Measurements from ENCODE around the gene PXDN.
"Not testable (repeated sequence)": the region's sequence is repeated elsewhere in the genome, so short reads cannot be mapped to it uniquely, and the experiment has no call there.

PXDN gene

DNA sequence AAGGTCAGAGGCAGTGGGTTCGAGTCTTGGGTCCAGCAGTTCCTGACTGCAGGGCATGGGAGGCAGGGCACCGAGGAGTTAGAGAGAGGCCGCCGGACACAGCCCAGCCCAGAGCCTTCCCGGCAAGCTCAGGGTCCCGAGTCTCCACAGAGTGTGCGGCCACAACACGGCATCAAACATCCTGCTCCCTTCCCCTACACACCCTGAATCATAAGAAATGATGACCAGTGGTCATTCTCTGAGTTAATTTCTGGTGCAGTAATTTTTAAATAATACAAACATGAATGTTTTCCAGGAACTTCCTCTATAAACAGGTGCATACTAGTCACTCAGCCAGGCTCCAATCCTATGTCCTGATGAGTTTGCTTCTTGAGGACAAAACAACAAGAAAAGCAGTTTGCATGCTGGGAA is 118.0 kb downstream of the PXDN start:
- no peak for DNase-seq

- no peak for DNase-seq
These were observed 118.9 kb downstream of the PXDN start for GRCh38 chr2:1625281-1626001.

DNA sequence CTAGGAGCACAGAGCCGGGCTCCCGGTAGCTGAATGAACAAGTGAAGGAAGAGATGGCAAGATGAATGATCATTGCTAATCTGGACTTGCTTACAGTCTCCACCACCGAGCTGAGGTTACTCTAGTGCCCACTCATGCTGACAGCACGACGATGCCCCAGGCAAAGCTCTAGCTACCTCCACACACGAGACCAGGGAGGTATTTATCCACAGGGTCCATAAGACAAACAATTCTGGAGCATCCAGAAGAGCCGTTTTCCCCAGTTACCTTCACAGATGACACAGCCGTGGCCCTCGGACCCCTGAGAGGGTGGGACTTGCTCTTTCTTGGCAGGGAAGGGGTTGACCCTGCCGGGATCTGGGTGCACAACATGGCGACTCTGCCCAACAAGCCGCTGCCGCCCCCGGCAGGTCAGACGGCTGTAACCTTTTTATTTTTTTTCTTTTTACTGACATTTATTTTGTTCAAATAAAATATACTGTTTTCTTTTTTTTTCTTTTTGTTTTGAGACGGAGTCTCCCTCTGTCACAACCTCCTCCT is 120.3 kb downstream of the PXDN start:
- no peak for DNase-seq

DNA sequence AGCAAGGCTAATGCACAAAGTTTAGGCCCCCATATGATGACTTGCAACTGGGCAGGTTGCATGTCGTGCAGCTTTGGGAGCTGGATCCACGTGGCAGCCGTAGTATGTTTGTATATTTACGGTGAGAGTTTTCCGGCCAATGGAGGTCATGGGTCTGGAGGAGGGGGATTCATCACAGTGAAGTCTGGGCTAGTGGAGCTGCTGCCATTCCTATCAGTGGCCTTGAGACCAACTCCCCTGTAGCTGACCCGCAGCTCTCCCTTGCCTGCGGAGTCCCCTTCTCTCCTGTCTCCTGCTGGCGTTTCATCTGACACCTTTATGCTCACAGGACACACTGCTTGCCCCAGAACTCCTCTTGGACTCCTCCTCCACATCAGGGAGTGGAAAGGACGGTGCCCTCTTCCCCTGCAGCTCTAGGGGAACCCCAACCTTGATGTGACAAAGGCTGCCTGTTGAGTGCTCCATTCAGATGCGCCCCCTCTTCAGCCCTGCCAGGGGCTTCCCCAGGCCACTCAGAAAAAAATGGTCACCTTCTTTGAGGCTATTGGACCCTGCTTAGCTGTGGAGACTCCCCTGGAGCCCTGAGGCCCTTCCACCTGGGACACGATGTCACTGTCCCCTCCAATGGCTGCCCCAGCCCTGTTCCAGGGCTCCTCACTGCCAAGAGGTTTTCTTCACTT is 121.7 kb downstream of the PXDN start:
- no peak for DNase-seq

- DNase-seq: not testable (repeated sequence)
These were observed 122.3 kb downstream of the PXDN start for GRCh38 chr2:1621976-1622375.

DNA sequence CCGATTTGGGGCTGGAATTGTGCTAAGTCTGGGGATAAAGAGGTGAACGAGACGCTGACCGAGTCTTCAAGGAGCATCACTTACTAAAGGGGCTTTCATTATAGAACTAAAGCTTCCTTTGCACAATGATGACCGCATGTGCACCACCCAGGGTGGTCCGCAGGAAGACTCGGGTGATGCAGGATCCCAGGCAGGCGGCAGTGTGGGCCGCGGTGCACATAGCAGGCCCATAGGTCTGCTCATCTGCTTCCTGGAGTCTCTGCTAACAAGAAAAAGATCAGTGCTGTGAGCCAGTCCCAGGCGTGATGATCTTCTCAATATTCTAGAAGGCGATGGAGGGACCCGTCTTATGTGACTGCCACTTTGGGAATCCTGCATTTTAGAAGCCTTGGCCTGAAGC is 122.8 kb downstream of the PXDN start:
- no peak for DNase-seq

- DNase-seq: no peak
These were observed 123.3 kb downstream of the PXDN start for GRCh38 chr2:1621041-1621440.

DNA sequence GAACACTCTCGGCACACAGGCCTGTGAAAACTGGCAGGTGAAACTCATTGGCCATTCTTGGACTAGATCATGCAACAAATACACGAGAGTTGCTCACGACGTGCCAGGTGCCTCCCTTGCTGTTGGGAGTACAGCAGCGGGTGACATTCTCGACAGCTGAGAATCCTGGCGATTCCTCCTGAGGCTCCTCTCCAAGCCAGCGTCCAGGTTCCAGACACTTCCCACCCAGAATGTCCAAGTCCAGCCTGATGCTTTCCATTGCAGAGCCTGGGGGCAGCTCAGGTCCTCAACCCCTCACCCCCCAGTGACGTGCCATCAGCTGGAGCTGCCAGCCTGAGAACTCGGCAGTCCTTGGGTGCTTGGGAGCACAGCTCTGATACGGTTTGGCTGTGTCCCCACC is 124.2 kb downstream of the PXDN start:
- DNase-seq: no peak

GRCh38 chr2:1619556-1619955 is 124.8 kb downstream of the PXDN start:
- DNase-seq: no peak

- no peak for DNase-seq
These were observed 125.3 kb downstream of the PXDN start for GRCh38 chr2:1618974-1619373.

DNA sequence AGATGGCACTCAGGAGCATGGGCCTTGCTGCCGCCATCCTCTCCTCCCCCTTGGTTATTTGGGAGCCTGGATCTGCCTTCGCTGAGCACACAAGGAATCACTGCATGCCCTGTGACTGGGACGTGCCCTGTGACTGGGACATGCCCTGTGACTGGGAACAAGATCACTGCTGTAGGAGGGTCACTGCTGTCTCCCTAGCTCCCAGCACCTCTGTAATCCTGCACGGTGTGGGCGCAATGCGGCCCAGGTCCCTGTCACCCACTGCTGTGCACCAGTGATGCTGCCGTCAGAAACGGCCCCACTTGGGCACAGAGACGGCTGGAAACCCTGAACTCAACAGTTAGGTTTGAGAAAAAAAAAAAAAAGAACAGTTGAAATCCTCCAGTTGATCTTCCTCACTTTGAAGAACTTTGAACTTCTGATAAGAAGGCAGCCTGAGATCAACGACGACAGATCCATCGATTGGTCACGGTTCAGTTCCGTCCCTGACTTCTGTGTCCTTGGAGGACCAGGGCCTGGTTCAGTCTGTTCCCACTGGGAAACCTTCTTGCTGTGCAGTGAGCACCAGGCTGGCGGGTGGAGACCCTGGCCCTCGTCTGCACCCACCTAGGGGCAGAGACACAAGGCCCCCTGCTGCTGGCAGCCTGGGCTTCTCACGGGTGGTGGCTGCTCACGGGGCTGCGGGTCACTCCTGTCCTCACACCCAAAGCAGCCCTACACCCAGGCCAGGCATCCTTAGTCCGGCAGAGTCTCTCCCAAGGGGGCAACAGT is 125.9 kb downstream of the PXDN start:
- DNase-seq: no peak

DNA sequence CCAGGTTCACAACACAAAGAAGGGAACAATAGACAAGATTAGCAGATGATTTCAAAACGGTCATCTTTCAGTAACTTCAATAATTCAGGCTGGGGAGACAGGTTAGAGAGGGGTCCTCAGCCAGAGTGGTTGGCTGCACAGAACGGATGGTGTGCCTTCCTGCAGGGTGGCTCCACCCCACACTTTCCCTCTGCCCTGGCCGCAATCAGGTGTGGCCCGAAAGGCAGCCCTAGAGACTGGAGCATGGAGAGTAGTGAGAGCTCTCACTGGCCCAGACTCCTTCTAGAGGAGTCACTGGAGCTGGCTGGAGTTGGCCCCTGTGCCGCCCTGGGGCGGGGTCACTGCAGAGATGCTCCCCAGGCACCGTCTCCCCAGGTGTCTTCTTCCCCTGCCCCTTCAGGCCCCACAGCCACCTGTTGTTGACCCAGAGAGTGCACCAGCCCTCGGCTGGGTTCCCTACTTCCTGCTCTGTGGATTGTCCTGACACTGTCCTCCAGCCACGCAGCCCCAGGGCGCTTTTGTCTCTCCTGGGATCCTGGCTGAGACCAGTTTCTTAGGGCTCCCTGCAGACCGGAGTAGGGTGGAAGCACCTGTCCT is 126.8 kb downstream of the PXDN start:
- DNase-seq: no peak

- no peak for DNase-seq
These were observed 129.8 kb downstream of the PXDN start for GRCh38 chr2:1614564-1614963.

- DNase-seq: no peak
These were observed 130.5 kb downstream of the PXDN start for GRCh38 chr2:1613731-1614354.

DNA sequence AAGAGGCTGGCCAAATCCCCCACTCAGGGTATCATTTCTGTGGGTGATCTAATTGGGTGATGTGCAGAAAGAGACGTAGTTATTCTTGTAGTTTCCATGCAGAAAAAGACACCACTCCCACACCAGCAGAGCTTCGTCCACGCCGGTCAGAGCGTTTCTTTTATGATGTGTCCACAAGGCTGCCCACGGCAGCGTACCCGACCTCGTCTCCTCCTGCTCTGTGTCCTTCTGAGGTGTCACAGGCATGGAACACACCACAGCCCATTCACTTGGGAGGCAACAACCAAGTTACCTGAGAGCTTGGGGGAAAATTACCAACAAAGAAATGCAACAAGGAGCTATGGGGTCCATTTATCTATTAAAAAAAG is 131.3 kb downstream of the PXDN start:
- no peak for DNase-seq

DNA sequence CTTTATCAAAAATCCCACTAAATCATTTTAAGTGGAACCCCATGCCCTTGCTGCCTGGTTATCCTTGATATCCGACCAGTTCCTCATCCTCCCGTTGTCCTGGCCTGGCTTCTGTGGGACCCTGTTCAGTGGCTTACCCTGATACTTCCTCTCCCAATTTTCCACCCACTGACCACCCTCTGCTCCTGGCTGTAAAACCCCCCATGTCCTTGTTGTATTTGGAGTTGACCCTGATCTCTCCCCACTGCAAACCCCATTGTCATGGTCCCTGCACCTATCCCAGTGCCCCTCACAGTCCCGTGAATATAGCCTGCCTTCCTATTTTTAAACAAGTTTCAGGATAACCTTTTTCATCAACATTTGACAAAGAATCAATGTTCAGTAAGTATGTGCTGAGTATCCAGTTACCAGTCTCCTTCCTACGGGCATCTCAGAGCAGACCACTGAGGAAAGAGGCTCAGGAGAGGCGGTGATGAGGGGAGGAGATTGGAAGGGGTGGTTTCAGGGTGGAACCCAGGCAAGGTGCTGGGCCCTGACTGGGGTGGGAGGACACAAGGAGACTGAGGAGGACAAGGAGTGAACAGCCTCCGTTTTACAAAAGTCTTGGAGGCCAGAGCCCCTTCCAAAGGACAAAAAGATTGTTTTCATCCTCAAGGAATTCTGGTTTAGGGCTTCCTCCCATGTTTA is 131.8 kb downstream of the PXDN start:
- DNase-seq: no peak

DNA sequence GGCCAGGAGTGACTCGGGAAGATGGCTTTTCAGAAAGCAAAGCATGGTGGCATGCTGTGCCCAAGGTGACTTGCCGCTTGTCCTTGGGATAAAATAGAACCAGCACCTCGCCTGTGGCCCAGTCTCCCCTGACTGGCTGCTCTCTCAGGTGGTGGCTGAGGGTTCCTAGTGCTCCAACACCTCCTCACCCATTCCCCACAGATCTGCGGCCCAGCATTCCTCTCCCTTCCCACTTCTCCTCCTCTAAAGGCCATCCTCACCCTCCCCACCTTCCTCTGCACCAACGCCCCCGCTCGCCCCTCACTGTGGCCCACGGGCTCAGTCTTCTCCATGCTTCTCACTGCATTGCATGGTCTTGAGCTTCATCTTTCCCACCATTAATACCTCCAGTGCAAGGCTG is 132.4 kb downstream of the PXDN start:
- no peak for DNase-seq

- no peak for DNase-seq
These were observed 134.2 kb downstream of the PXDN start for GRCh38 chr2:1610096-1610485.

GRCh38 chr2:1609485-1610095 is 134.7 kb downstream of the PXDN start:
- DNase-seq: no peak

GRCh38 chr2:1609040-1609439 is 135.3 kb downstream of the PXDN start:
- DNase-seq: no peak

DNA sequence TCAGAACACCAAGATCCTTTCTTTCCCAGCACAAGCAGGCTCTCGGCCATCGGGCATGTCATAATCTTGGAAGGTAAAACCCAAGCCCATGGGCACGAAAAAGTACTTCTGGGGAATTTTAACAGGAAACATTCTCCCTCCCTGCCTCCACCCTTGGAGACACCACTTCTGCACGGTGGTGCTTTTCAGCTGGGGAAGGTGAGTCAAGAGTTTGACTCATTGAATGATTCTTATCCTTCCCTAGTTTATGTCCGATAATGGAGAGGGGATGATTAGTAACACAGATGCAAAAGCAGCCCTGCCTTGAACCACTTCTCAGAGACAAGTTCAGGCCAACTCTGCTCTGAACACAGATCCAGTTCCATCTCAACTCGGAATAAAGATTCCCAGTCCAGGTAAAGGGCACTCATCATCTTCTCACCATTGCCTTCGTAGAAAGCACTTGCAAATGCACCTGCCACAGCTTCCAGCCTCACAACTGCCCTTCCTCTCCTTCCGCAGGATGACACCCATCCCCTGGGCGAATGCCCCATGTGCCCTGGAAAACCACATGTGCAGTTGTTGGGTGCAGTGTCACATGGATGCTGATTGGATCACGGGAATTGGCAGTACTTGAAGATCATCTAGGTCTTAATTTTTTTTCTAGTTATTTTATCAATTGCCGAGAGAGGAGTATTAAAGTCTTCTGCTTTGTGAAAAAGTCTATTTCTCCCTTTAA is 136.2 kb downstream of the PXDN start:
- no peak for DNase-seq

Data from activated CD4-positive, CD25-positive, alpha-beta regulatory T cell treated with anti-CD3 and anti-CD28 coated beads, Interleukin-2, amount 50 U/mL, for 72 hours (primary cell).